ENCODE results near the gene CCM2. TPM values are rescaled to one million over a fixed set of nuclear protein-coding genes. Genes with fewer than 3 reads are reported as not detected.

CCM2 gene
- total RNA-seq, 2 experiments from 2014 or later, result 58.9 to 89.1 TPM

- H3K4me1 ChIP-seq (ENCODE audit: insufficient read depth, low read length, poor library complexity, severe bottlenecking), result peaks cover 29% of the 10 kb centered on the region
- DNase-seq (ENCODE audit: low spot score), result no peak
- H3K79me2 ChIP-seq (ENCODE audit: insufficient read depth, low read depth, low read length), result peaks cover 95% of the 10 kb centered on the region
- no peak overlapping the region for H3K4me3 ChIP-seq (ENCODE audit: low read depth, low read length, poor library complexity, severe bottlenecking)
- H3K4me2 ChIP-seq (ENCODE audit: low read length), result no peak overlapping the region; the same call in 1 of the 2 replicates
- H3K27ac ChIP-seq (ENCODE audit: low read depth, low read length, poor library complexity, severe bottlenecking), result no peak overlapping the region
- ChIA-PET CTCF (ENCODE audit: unreplicated experiment) (no interaction called here), POLR2A (interaction anchor here (0.7 to 1.2 kb wide), 3 partner anchors 11 to 34 kb away, joined by 3 to 4 read pairs (median 3); no protein-coding TSS in a partner anchor)
- intact Hi-C loops (cut with micrococcal nuclease; ENCODE audit: unreplicated experiment), result no loop called here
- no peaks in the 10 kb centered on the region for H3K9me3 ChIP-seq (ENCODE audit: low read length)
- H4K20me1 ChIP-seq (ENCODE audit: insufficient read depth, low read length), result peaks cover 16% of the 10 kb centered on the region; the same call in 1 of the 2 replicates
- peaks cover 78% of the 10 kb centered on the region for H3K36me3 ChIP-seq (ENCODE audit: insufficient read depth, low read length)
- H3K9me2 ChIP-seq (ENCODE audit: insufficient read depth, low read length), result no peaks in the 10 kb centered on the region
- BruUV-seq (replicated peaks), result no TSS peak
- no peak for TF ChIP-seq EZH2phosphoT487 (IDR thresholded peaks at IDR 0.05; ENCODE audit: borderline replicate concordance, low read depth, low read length)
- no peak for TF ChIP-seq CTCF (conservative IDR thresholded peaks at IDR 0.05; ENCODE audit: low read length)
- no peak overlapping the region for H2AFZ ChIP-seq (ENCODE audit: low read length)
Measured at GRCh38 chr7:45031829-45032228, 31.8 kb downstream of the CCM2 start.

GRCh38 chr7:45032421-45032820 lies 32.4 kb downstream of the CCM2 start:
- ChIA-PET CTCF (ENCODE audit: unreplicated experiment) (no interaction called here), POLR2A (interaction anchor here (1.0 to 1.2 kb wide), 2 partner anchors 12 to 28 kb away, joined by 4 read pairs; no protein-coding TSS in a partner anchor)
- DNase-seq (ENCODE audit: low spot score), result no peak
- Histone ChIP-seq H3K36me3 (ENCODE audit: insufficient read depth, low read length) (peaks cover 83% of the 10 kb centered on the region), H3K9me2 (ENCODE audit: insufficient read depth, low read length) (no peaks in the 10 kb centered on the region), H3K79me2 (ENCODE audit: insufficient read depth, low read depth, low read length) (peaks cover 95% of the 10 kb centered on the region), H3K4me3 (ENCODE audit: low read depth, low read length, poor library complexity, severe bottlenecking) (no peak overlapping the region), H3K4me2 (ENCODE audit: low read length) (no peak overlapping the region; the same call in 1 of the 2 replicates), H3K4me1 (ENCODE audit: insufficient read depth, low read length, poor library complexity, severe bottlenecking) (peaks cover 23% of the 10 kb centered on the region), H3K27ac (ENCODE audit: low read depth, low read length, poor library complexity, severe bottlenecking) (no peak overlapping the region), H2AFZ (ENCODE audit: low read length) (no peak overlapping the region), H4K20me1 (ENCODE audit: insufficient read depth, low read length) (peaks cover 15% of the 10 kb centered on the region; the same call in 1 of the 2 replicates), H3K9me3 (ENCODE audit: low read length) (no peaks in the 10 kb centered on the region)
- no TSS peak for BruUV-seq (replicated peaks)
- intact Hi-C loops (cut with micrococcal nuclease; ENCODE audit: unreplicated experiment), result no loop called here
- no peak for TF ChIP-seq CTCF (conservative IDR thresholded peaks at IDR 0.05; ENCODE audit: low read length)
- no peak for TF ChIP-seq EZH2phosphoT487 (IDR thresholded peaks at IDR 0.05; ENCODE audit: borderline replicate concordance, low read depth, low read length)

GRCh38 chr7:45033261-45033930 lies 33.4 kb downstream of the CCM2 start:
- Histone ChIP-seq H3K9me2 (ENCODE audit: insufficient read depth, low read length) (no peaks in the 10 kb centered on the region), H3K36me3 (ENCODE audit: insufficient read depth, low read length) (peaks cover 83% of the 10 kb centered on the region), H4K20me1 (ENCODE audit: insufficient read depth, low read length) (peaks cover 19% of the 10 kb centered on the region; the same call in 1 of the 2 replicates), H3K79me2 (ENCODE audit: insufficient read depth, low read depth, low read length) (peaks cover 95% of the 10 kb centered on the region), H3K4me3 (ENCODE audit: low read depth, low read length, poor library complexity, severe bottlenecking) (no peak overlapping the region), H3K4me1 (ENCODE audit: insufficient read depth, low read length, poor library complexity, severe bottlenecking) (peaks cover 13% of the 10 kb centered on the region), H3K4me2 (ENCODE audit: low read length) (no peak overlapping the region), H3K9me3 (ENCODE audit: low read length) (no peaks in the 10 kb centered on the region), H2AFZ (ENCODE audit: low read length) (no peak overlapping the region), H3K27ac (ENCODE audit: low read depth, low read length, poor library complexity, severe bottlenecking) (no peak overlapping the region)
- DNase-seq (ENCODE audit: low spot score), result no peak
- TF ChIP-seq EZH2phosphoT487 (IDR thresholded peaks at IDR 0.05; ENCODE audit: borderline replicate concordance, low read depth, low read length) (no peak), CTCF (conservative IDR thresholded peaks at IDR 0.05; ENCODE audit: low read length) (no peak)
- intact Hi-C loops (cut with micrococcal nuclease; ENCODE audit: unreplicated experiment), result no loop called here
- POLR2A ChIA-PET, result interaction anchor here (1.0 to 1.7 kb wide), 5 partner anchors 12 to 54 kb away, joined by 3 to 7 read pairs (median 3); partner anchors contain the start of gene CCM2
- CTCF ChIA-PET (ENCODE audit: unreplicated experiment), result no interaction called here
- no TSS peak for BruUV-seq (replicated peaks)
